ENCODE results near the gene ARHGAP21. TPM values are rescaled to one million over a fixed set of nuclear protein-coding genes. Genes with fewer than 3 reads are reported as not detected.
"Not testable (repeated sequence)": the region's sequence is repeated elsewhere in the genome, so short reads cannot be mapped to it uniquely, and the experiment has no call there.

ARHGAP21 gene
- total RNA-seq, 1 experiment from 2014 or later: 64.2 TPM

GRCh38 chr10:24661376-24661775 lies 62.3 kb downstream of the ARHGAP21 start:
- no peaks in the 10 kb centered on the region for H3K27me3 ChIP-seq (replicated peaks)
- DNase-seq (ENCODE audit: low read depth in 1 of 2, low spot score in 2 of 2): no peak
- no peak overlapping the region for H3K4me3 ChIP-seq
- H3K4me1 ChIP-seq (replicated peaks): no peaks in the 10 kb centered on the region
- H3K36me3 ChIP-seq: peaks cover 4% of the 10 kb centered on the region; the same call in 1 of the 2 replicates
- no peak overlapping the region for H3K27ac ChIP-seq
- H3K9me3 ChIP-seq (replicated peaks): no peaks in the 10 kb centered on the region

- H3K27ac ChIP-seq; H3K9me3 ChIP-seq (replicated peaks); H3K27me3 ChIP-seq (replicated peaks); H3K4me3 ChIP-seq; H3K36me3 ChIP-seq; H3K4me1 ChIP-seq (replicated peaks); DNase-seq (ENCODE audit: low read depth in 1 of 2, low spot score in 2 of 2): not testable (repeated sequence)
Observed at GRCh38 chr10:24658319-24658718, 65.4 kb downstream of the ARHGAP21 start.

- not testable (repeated sequence) for H3K4me3 ChIP-seq; H3K9me3 ChIP-seq (replicated peaks); H3K27ac ChIP-seq; DNase-seq (ENCODE audit: low read depth in 1 of 2, low spot score in 2 of 2); H3K27me3 ChIP-seq (replicated peaks); H3K4me1 ChIP-seq (replicated peaks); H3K36me3 ChIP-seq
Observed at GRCh38 chr10:24656326-24656725, 67.4 kb downstream of the ARHGAP21 start.

GRCh38 chr10:24652381-24652957 lies 71.2 kb downstream of the ARHGAP21 start:
- Histone ChIP-seq H3K36me3 (0 out of 2 replicates have a peak, but pooled peaks cover 3% of the 10 kb centered on the region), H3K4me3 (no peak overlapping the region), H3K9me3 (replicated peaks) (no peaks in the 10 kb centered on the region), H3K4me1 (replicated peaks) (no peaks in the 10 kb centered on the region), H3K27me3 (replicated peaks) (no peaks in the 10 kb centered on the region), H3K27ac (no peak overlapping the region)
- DNase-seq (ENCODE audit: low read depth in 1 of 2, low spot score in 2 of 2): no peak

- Histone ChIP-seq H3K27ac (no peak overlapping the region), H3K36me3 (0 out of 2 replicates have a peak, but pooled peaks cover 3% of the 10 kb centered on the region), H3K27me3 (replicated peaks) (no peaks in the 10 kb centered on the region), H3K9me3 (replicated peaks) (no peaks in the 10 kb centered on the region), H3K4me1 (replicated peaks) (no peaks in the 10 kb centered on the region), H3K4me3 (no peak overlapping the region)
- DNase-seq (ENCODE audit: low read depth in 1 of 2, low spot score in 2 of 2): no peak
Observed at GRCh38 chr10:24651923-24652322, 71.8 kb downstream of the ARHGAP21 start.

GRCh38 chr10:24650669-24651391 lies 72.9 kb downstream of the ARHGAP21 start:
- no peaks in the 10 kb centered on the region for H3K4me1 ChIP-seq (replicated peaks)
- H3K9me3 ChIP-seq (replicated peaks): no peaks in the 10 kb centered on the region
- H3K27me3 ChIP-seq (replicated peaks): no peaks in the 10 kb centered on the region
- no peak for DNase-seq (ENCODE audit: low read depth in 1 of 2, low spot score in 2 of 2)
- H3K36me3 ChIP-seq: 0 out of 2 replicates have a peak, but pooled peaks cover 3% of the 10 kb centered on the region
- no peak overlapping the region for H3K27ac ChIP-seq
- H3K4me3 ChIP-seq: no peak overlapping the region

GRCh38 chr10:24645784-24646183 lies 77.9 kb downstream of the ARHGAP21 start:
- Histone ChIP-seq H3K27me3 (replicated peaks) (no peaks in the 10 kb centered on the region), H3K9me3 (replicated peaks) (no peaks in the 10 kb centered on the region), H3K4me1 (replicated peaks) (peaks cover 10% of the 10 kb centered on the region), H3K4me3 (no peak overlapping the region), H3K27ac (no peak overlapping the region), H3K36me3 (0 out of 2 replicates have a peak, but pooled peaks cover 3% of the 10 kb centered on the region)
- DNase-seq (ENCODE audit: low read depth in 1 of 2, low spot score in 2 of 2): no peak

- DNase-seq (ENCODE audit: low read depth in 1 of 2, low spot score in 2 of 2): no peak
- Histone ChIP-seq H3K27ac (no peak overlapping the region), H3K4me1 (replicated peaks) (peaks cover 10% of the 10 kb centered on the region), H3K36me3 (0 out of 2 replicates have a peak, but pooled peaks cover 3% of the 10 kb centered on the region), H3K9me3 (replicated peaks) (no peaks in the 10 kb centered on the region), H3K4me3 (no peak overlapping the region), H3K27me3 (replicated peaks) (no peaks in the 10 kb centered on the region)
Observed at GRCh38 chr10:24645022-24645421, 78.7 kb downstream of the ARHGAP21 start.

GRCh38 chr10:24643679-24644209 lies 79.9 kb downstream of the ARHGAP21 start:
- no peaks in the 10 kb centered on the region for H3K36me3 ChIP-seq
- DNase-seq (ENCODE audit: low read depth in 1 of 2, low spot score in 2 of 2): peak in 1 of 2 experiments; percentile 5
- no peaks in the 10 kb centered on the region for H3K9me3 ChIP-seq (replicated peaks)
- H3K4me3 ChIP-seq: no peak overlapping the region
- no peaks in the 10 kb centered on the region for H3K27me3 ChIP-seq (replicated peaks)
- H3K27ac ChIP-seq: no peak overlapping the region
- H3K4me1 ChIP-seq (replicated peaks): peaks cover 10% of the 10 kb centered on the region

- DNase-seq (ENCODE audit: low read depth in 1 of 2, low spot score in 2 of 2): peak in 1 of 2 experiments; percentile 63
- no peaks in the 10 kb centered on the region for H3K36me3 ChIP-seq
- no peaks in the 10 kb centered on the region for H3K27me3 ChIP-seq (replicated peaks)
- H3K9me3 ChIP-seq (replicated peaks): no peaks in the 10 kb centered on the region
- H3K4me1 ChIP-seq (replicated peaks): peaks cover 10% of the 10 kb centered on the region
- H3K27ac ChIP-seq: no peak overlapping the region
- H3K4me3 ChIP-seq: no peak overlapping the region
Observed at GRCh38 chr10:24642921-24643678, 80.6 kb downstream of the ARHGAP21 start.

- no peak for DNase-seq (ENCODE audit: low read depth in 1 of 2, low spot score in 2 of 2)
- Histone ChIP-seq H3K9me3 (replicated peaks) (no peaks in the 10 kb centered on the region), H3K4me3 (no peak overlapping the region), H3K36me3 (no peaks in the 10 kb centered on the region; the same call in 1 of the 2 replicates), H3K4me1 (replicated peaks) (peaks cover 10% of the 10 kb centered on the region), H3K27ac (no peak overlapping the region), H3K27me3 (replicated peaks) (no peaks in the 10 kb centered on the region)
Observed at GRCh38 chr10:24639124-24639523, 84.6 kb downstream of the ARHGAP21 start.

- H3K27me3 ChIP-seq (replicated peaks): no peaks in the 10 kb centered on the region
- no peak overlapping the region for H3K4me3 ChIP-seq
- H3K9me3 ChIP-seq (replicated peaks): no peaks in the 10 kb centered on the region
- H3K4me1 ChIP-seq (replicated peaks): no peaks in the 10 kb centered on the region
- no peaks in the 10 kb centered on the region for H3K36me3 ChIP-seq
- DNase-seq (ENCODE audit: low read depth in 1 of 2, low spot score in 2 of 2): no peak
- H3K27ac ChIP-seq: no peak overlapping the region
Observed at GRCh38 chr10:24625778-24626177, 97.9 kb downstream of the ARHGAP21 start.

GRCh38 chr10:24623383-24623782 lies 100.3 kb downstream of the ARHGAP21 start:
- 0 out of 2 replicates have a peak, but pooled peaks cover 5% of the 10 kb centered on the region for H3K36me3 ChIP-seq
- DNase-seq (ENCODE audit: low read depth in 1 of 2, low spot score in 2 of 2): no peak
- no peaks in the 10 kb centered on the region for H3K4me1 ChIP-seq (replicated peaks)
- H3K27ac ChIP-seq: no peak overlapping the region
- H3K9me3 ChIP-seq (replicated peaks): no peaks in the 10 kb centered on the region
- no peak overlapping the region for H3K4me3 ChIP-seq
- no peaks in the 10 kb centered on the region for H3K27me3 ChIP-seq (replicated peaks)

Data from SJSA1 (cell line).